ENCODE measurements around the gene GPR39. TPM values are rescaled to one million over a fixed set of nuclear protein-coding genes. Genes with fewer than 3 reads are reported as not detected.

The GPR39 gene
- total and polyA plus RNA-seq, 2 donors (not counting 3 experiments of a cell fraction or from before 2014, with no cell fraction given) = 0.03 to 0.20 TPM

DNA sequence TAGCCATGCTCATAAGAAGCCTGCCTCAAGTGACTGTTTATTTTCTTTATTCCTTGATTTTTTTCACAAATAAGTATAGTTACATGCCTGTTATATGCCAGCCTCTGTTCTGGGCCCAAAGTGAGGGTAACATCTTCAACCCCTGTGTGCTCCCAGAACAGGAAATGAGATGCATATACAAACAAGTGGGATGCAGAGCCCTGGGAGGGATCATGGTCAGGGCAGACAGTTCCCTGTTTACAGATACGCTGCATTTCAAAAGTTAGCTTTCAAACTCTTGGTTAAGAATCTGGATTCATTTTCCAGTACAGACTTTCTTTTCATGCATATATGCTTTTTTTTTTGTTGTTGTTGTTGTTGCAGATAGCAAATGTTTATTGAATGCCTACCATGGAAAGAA is 24.4 kb downstream of the GPR39 start:
- H2AFZ ChIP-seq (ENCODE audit: low read depth, low read length) = no peak overlapping the region
- no peak overlapping the region for H3K9ac ChIP-seq (replicated peaks; ENCODE audit: extremely low read depth, insufficient read depth, low read length)
- intact Hi-C loops (cut with micrococcal nuclease) (no loop called here), dilution Hi-C loops (cut with MboI; ENCODE audit: extremely low pct_ligation_motif_present, low sequenced_read_pairs) (no loop called here)
- no TSS peak for BruUV-seq (replicated peaks)
- no peak overlapping the region for H3K4me3 ChIP-seq (replicated peaks in 1 of 3; ENCODE audit: insufficient read depth in 1 of 3, low read depth in 1 of 3, low read length in 3 of 3)
- no peaks in the 10 kb centered on the region for H3K36me3 ChIP-seq (ENCODE audit: control insufficient read depth in 2 of 2, extremely low read depth in 1 of 2, insufficient read depth in 2 of 2, low read length in 2 of 2)
- no peaks in the 10 kb centered on the region for H3K79me2 ChIP-seq (ENCODE audit: control insufficient read depth, insufficient read depth, low read length)
- no peaks in the 10 kb centered on the region for H3K27me3 ChIP-seq (ENCODE audit: control insufficient read depth in 2 of 2, insufficient read depth in 2 of 2, low read length in 2 of 2)
- no peak overlapping the region for H3K27ac ChIP-seq (ENCODE audit: insufficient read depth, low read depth, low read length)
- POLR2A ChIA-PET = no interaction called here
- TF ChIP-seq EZH2 (IDR thresholded peaks at IDR 0.05; ENCODE audit: borderline replicate concordance, low read depth, low read length, severe bottlenecking) = no peak
- no peak for TF ChIP-seq CTCF (IDR thresholded peaks at IDR 0.05; ENCODE audit: extremely low read depth in 1 of 2, insufficient read depth in 1 of 2, low read depth in 1 of 2, low read length in 2 of 2)
- TF ChIP-seq, protein P1, sequence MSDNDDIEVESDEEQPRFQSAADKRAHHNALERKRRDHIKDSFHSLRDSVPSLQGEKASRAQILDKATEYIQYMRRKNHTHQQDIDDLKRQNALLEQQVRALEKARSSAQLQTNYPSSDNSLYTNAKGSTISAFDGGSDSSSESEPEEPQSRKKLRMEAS (IDR thresholded peaks at IDR 0.05; ENCODE audit: insufficient read depth, insufficient read length) = no peak
- no peak for TF ChIP-seq GATA2 (IDR thresholded peaks at IDR 0.05; ENCODE audit: insufficient read depth, insufficient read length, low read depth, low read length)
- TF ChIP-seq JUN (IDR thresholded peaks at IDR 0.05; ENCODE audit: borderline replicate concordance, insufficient read depth, insufficient read length, low read depth) = no peak
- TF ChIP-seq FOS (IDR thresholded peaks at IDR 0.05; ENCODE audit: borderline replicate concordance, insufficient read depth, low read length) = no peak
- no peak for TF ChIP-seq POLR2A (IDR thresholded peaks at IDR 0.05; ENCODE audit: low read depth, low read length)
- TF ChIP-seq POLR2AphosphoS5 (IDR thresholded peaks at IDR 0.05; ENCODE audit: insufficient read depth, low read depth, low read length) = no peak
- no peak for TF ChIP-seq MYC (IDR thresholded peaks at IDR 0.05; ENCODE audit: low read depth, low read length)
- FAIRE-seq (no peak), DNase-seq (ENCODE audit: low read depth, low spot score) (no peak)
- CTCF ChIA-PET = no interaction called here
- H4K20me1 ChIP-seq (replicated peaks; ENCODE audit: control insufficient read depth, extremely low read depth, insufficient read depth, low read length) = no peaks in the 10 kb centered on the region
- peaks cover 6% of the 10 kb centered on the region for H3K4me1 ChIP-seq (ENCODE audit: control insufficient read depth, extremely low read depth, insufficient read depth, low read length)
- no peak overlapping the region for H3K4me2 ChIP-seq (ENCODE audit: insufficient read depth, low read length)
- no peaks in the 10 kb centered on the region for H3K9me3 ChIP-seq (replicated peaks; ENCODE audit: control insufficient read depth, insufficient read depth, low read length)
- no peaks in the 10 kb centered on the region for H3K9me1 ChIP-seq (replicated peaks; ENCODE audit: control insufficient read depth, extremely low read depth, insufficient read depth, low read length)
